Retina (tissue), 1 donor: ENCODE results near the gene TMEM175.
"Not testable (repeated sequence)": the region's sequence is repeated elsewhere in the genome, so short reads cannot be mapped to it uniquely, and the experiment has no call there.

ENCODE experiments used
- DNase-seq: peaks from one replicate; pipeline ENCODE4 v3.0.0-alpha.2; 2016

TMEM175 gene

GRCh38 chr4:917992-918391 lies 14.3 kb upstream of the TMEM175 start:
- no peak for DNase-seq

GRCh38 chr4:918591-918990 lies 13.7 kb upstream of the TMEM175 start:
- DNase-seq: not testable (repeated sequence)

- not testable (repeated sequence) for DNase-seq
Measured at GRCh38 chr4:919004-919680, 13.1 kb upstream of the TMEM175 start.

- no peak for DNase-seq
Measured at GRCh38 chr4:921830-922331, 10.4 kb upstream of the TMEM175 start.

- peak; percentile 1 for DNase-seq
Measured at GRCh38 chr4:924107-925096, 7.9 kb upstream of the TMEM175 start.

DNA sequence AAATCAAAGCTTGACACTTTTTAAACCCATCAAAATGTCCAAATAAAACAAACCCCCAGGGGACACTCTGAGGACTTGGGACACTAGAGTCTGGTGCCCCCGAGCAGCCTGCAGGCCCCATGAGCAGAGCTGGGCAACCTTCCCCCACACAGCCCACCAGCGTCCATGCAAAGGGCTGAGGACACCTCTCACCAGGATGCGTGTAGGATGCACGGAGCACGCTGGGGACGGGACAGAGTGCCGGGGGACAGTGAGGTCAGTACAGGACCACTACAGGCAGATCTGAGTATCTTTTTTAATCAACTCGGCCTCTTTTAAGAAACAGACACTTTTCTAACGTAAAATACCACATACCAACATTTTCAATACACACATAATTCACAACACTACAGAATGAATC lies 7.1 kb upstream of the TMEM175 start:
- no peak for DNase-seq

DNA sequence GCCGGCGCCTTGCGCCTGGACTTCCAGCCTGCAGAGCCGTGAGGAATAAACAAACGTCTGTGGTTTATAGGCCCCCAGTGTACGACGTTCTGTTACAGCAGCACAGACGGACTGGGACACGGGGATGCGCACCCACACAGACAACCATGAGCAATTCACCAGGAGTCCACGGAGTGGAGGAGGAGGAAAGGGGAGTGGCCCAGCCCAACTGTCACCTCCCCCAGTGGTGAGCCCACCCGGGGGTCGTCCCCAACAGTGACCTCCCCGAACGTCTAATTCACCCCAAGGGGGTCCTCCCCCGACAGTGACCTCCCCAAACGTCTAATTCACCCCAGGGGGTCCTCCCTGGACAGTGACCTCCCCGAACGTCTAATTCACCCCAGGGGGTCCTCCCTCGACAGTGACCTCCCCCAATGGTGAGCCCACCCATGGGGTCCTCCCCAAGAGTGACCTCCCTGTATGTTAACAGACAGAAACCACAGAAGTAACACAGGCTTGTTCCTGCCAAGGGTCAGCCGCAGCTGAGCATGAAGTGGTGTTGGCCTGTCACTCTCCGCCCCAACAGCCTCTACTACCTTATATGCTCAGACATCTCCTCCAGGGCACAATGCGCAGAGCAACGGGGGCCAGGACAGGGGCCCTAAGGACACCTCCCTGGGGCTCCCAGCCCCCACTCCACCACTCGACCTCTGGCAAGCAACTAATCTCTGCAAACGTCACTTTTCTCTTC lies 6.3 kb upstream of the TMEM175 start:
- DNase-seq: no peak

DNA sequence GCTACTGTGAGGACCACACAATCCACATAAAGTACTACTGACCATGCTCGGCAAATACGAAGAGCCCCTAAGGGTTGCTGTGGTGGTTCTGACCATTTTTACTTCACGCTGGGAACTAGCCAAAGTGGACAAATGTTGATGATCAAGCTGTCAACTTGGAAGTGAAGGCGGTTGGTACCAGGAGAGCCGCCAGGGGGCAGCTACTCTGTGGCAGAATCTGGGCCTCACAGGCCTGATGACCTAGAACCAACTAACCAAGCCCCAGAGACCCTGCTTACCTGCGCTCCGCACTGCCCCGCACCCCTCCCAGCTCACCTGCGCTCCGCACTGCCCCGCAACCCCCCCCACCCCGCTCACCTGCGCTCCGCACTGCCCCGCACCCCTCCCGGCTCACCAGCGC lies 5.7 kb upstream of the TMEM175 start:
- DNase-seq: no peak

GRCh38 chr4:927566-927965 lies 4.7 kb upstream of the TMEM175 start:
- DNase-seq: not testable (repeated sequence)

GRCh38 chr4:929096-929765 lies 3.0 kb upstream of the TMEM175 start:
- DNase-seq: no peak

DNA sequence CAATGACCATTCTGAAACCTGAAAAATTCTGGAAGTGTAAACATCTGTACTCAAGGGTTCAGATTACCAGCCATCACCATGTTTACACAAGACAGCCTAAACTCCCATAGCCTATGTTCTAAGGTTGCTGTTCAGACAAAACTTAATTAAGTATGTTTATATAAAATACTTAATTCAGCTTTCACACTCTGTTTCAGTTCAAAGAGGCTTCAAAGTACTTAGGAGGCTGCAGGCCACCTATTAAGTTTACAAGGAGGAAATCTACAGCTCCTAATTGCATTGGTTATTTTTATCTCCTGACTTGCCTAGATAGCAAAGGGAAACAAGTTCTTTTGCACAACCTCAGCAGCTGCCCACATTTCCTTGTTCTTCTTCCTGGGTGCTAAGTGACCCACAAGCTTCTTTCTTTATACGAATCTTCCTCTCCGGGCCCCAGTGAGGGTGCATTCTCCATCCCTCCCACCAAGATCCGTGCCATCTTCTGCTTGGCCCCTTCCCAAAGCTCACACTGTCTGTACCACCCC lies 2.2 kb upstream of the TMEM175 start:
- DNase-seq: no peak

- DNase-seq: no peak
Measured at GRCh38 chr4:930827-931193, 1.4 kb upstream of the TMEM175 start.

GRCh38 chr4:931194-931959 lies 883 bp upstream of the TMEM175 start:
- DNase-seq: no peak

GRCh38 chr4:932713-933070 lies 432 bp downstream of the TMEM175 start:
- DNase-seq: no peak

- DNase-seq: not testable (repeated sequence)
Measured at GRCh38 chr4:939508-939907, 7.2 kb downstream of the TMEM175 start.

DNA sequence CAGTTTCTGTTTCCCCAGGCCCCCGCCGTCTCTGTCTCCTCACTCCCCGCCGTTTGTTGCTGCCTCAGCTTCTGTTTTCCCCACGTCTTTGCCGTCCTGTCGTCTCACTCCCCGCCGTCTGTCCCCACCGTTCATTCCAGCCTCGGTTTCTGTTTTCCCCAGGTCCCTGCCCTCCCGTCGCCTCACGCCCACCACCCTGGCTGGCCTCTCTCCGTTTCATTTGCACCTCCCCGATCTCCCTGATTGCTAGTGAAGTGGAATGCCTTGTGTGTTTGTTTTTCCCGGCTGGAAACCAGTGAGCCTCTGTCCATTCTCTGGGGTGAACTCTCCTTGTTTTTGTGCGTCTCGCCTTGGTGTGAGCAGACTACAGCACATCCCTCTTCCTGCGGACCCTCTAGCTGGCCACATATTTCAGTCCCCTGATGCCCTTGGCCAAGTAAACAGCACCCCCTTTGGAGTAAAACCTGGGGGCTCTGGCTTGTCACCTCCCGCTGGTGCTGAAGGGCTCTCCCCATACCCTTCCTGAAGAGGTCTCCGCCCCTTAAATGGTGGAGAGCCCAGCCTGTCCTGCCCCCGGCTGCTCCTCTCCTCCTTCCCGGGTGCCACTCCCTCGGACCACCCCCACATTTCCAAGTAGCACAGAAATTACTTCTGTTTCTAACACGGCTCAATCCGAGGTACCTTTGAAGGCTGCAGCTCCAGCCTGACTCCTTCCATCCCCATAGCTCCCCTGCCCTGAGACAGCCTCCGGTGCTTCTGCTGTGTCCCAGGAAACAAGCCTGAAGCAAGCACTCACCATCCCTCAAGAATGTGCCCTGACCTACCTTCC lies 13.2 kb downstream of the TMEM175 start:
- peak; percentile 33 for DNase-seq

DNA sequence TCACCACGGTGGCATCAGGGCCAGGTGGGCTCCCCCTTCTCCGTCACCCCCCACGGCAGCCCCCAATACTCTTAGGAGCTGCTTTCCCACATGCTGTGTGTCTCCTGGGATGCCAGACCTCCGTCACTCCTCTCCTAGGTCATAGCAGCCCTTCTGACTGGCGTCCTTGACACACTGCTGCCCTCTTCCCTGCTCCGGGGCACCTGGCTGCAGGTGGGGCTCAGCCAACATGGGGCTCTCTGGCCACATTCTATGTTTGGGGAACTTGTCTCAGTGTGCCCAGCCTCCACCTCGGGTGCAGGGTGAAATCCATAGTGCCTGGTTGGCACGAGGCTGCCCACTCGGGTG lies 13.8 kb downstream of the TMEM175 start:
- DNase-seq: no peak

DNA sequence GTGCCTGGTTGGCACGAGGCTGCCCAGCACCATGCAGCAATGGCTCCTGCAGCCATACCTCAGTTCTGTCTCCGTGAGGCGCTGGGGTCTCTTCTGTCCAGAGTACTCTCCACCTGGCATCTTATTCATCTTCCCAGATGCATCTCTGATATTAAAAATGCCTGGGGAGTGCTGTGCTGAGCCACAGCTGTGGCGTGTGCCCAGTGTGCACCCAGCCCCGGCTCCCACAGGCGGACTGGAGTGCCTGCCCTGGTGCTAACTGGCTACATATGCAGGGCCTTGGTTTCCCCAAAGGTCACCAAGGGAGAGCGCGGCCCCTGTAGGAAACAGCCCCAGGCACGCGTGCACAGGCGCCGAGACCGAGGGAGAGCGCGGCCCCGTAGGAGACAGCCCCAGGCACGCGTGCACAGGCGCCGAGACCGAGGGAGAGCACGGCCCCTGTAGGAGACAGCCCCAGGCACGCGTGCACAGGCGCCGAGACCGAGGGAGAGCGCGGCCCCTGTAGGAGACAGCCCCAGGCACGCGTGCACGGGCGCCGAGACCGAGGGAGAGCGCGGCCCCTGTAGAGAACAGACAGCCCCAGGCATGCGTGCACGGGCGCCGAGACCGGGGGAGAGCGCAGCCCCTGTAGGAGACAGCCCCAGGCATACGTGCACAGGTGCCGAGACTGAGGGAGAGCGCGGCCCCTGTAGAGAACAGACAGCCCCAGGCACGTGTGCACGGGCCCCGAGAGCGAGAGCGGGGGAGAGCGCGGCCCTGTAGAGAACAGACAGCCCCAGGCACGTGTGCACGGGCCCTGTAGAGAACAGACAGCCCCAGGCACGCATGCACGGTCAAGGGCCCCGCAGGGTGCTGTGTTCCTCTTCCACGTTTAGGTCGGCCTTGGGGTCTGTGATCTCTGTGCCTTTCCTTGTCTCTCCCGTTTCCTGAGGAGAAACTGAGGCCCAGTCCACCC lies 14.5 kb downstream of the TMEM175 start:
- DNase-seq: peak; percentile 52

DNA sequence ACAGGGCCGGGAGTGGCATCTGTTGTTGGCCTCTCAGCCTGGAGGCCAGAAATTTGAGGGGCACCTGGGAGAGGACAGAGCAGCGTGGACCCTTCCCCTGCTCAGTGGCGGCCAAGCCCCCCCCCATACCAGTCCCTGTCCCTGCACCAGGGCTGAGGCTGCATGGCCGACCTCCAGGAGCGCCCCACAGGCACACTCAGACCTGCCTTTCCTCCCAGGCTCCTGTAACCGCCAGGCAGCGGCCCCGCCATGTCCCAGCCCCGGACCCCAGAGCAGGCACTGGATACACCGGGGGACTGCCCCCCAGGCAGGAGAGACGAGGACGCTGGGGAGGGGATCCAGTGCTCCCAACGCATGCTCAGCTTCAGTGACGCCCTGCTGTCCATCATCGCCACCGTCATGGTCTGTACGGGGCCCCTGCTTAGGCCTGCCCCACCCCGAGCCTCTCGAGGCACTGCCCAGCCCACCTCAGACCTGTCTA lies 15.3 kb downstream of the TMEM175 start:
- no peak for DNase-seq
